HK-2 (cell line): ENCODE results near the gene ENAH.
"Not testable (repeated sequence)": the region's sequence is repeated elsewhere in the genome, so short reads cannot be mapped to it uniquely, and the experiment has no call there.

Experiments used
- DNase-seq: peaks from one replicate; pipeline ENCODE4 v3.0.0-alpha.2; 2018; ENCODE audit not compliant: unreplicated experiment

The ENAH gene

GRCh38 chr1:225650179-225650578 lies 2.7 kb downstream of the ENAH start:
- DNase-seq = no peak

GRCh38 chr1:225645194-225645895 lies 7.6 kb downstream of the ENAH start:
- no peak for DNase-seq

- no peak for DNase-seq
These were observed 8.3 kb downstream of the ENAH start for GRCh38 chr1:225644666-225645065.

GRCh38 chr1:225642177-225642576 lies 10.7 kb downstream of the ENAH start:
- no peak for DNase-seq

DNA sequence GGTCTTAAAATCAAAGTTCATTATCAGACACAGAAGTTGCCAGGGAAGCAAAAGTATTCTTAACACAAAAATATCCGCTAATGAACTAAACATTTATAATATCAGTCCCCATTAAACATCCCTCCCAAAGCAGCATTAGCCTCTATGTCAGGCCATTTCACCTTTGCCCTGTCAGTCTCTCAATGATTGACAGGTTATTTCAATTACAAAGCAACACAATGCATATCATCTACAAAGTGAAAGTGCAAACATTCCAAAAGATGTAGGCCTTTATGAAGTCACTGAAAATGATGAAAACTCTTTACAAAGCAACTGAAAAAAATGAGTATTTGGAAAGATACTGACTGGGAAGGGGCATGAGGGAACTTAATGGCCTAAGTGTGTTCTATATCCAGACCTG lies 14.1 kb downstream of the ENAH start:
- no peak for DNase-seq

DNA sequence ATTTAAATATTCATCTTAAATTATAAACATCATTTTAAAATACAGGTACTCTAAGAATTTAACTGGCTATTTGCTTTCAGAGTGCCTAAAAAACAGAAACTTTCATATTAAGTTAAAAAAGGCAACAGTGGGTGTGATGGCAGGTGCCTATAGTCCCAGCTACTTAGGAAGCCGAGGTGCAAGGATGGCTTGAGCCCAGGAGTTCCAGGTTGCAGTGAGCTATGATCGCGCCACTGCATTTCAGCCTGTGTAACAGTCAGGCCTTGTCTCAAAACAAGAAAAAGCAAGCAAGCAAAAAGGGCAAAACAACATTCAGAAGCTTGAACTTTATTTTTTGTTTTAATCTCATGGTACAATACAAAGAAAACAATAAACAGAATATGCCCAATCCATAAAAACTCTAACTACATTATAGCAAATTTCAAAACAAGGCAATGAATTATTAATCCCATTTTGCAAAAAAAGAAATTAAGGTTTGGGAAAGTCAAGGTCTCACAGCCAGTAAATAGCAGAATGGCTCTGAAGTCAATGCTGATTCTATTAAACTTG lies 15.2 kb downstream of the ENAH start:
- DNase-seq = no peak

- not testable (repeated sequence) for DNase-seq
These were observed 15.9 kb downstream of the ENAH start for GRCh38 chr1:225636992-225637391.

DNA sequence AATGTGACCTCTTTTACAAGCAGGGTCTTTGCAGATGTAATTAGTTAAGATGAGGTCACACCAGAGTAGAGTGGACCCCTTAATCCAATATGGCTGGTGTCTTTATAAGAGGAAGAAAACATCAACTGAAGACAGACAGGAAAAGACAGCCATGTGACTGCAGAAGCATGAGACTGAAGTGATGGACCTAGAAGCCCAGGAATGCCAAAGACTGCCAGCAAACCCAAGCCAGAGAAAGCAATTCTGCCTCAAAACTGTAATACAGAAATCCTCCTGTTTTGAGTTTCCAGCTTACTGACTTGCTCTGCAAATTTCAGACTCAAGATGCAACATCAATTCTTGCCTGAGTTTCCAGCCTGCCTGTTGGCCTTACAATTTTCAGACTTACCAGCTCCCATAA lies 17.3 kb downstream of the ENAH start:
- no peak for DNase-seq

DNA sequence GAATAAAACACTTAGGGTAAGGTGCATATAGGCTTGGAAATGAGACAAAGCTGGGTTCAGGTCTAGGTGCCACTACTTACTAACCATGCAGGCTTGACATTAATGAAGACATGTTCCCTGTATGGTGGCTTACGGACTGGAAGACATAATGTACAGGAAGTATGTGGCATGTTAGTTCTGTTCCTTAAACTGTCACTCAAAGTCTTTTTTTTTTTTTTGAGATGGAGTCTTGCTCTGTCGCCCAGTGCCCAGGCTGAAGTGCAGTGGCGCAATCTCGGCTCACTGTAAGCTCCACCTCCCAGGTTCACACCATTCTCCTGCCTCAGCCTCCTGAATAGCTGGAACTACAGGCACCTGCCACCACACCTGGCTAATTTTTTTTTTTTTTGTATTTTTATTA lies 20.1 kb downstream of the ENAH start:
- DNase-seq = not testable (repeated sequence)

DNA sequence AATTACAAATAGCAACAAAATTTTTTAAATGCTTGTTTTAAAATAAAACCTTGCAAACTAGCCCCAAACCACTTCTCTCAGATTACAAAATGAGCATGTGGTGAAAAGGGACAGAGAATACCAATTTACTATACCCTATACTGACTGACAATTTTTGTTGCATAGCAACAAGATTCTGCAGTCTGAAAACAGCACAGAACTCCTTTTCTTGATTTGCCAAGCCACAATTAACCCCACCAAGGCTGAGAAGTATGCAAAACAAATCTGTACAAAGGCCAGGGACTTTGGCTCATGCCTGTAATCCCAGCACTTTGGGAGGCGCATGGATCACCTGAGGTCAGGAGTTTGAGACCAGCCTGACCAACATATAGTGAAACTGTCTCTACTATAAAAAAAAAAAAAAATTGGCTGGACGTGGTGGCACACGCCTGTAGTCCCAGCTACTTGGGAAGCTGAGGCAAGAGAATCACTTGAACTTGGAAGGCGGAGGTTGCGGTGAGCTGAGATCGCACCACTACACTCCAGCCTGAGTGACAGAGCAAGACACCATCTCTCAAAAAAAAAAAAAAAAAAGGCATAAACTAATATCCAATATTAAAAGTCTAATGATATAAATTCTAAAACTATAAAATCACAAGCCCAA lies 21.8 kb downstream of the ENAH start:
- no peak for DNase-seq

DNA sequence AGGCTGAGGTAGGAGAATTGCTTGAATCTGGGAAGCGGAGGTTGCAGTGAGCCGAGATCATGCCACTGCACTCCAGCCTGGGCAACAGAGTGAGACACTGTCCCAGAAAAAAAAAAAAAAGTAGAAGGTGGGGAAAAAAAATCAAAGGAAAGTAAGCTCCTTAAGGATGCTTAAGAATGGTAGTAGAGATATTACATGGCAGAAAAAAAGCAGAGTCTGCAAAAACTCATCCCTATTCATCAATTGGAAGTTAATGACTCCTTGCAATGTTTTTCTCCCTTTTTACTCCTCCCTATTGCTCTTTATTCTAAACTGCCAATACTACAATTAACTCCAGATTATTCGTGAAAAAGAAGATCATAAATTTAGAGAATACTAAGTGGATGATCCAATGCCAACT lies 23.4 kb downstream of the ENAH start:
- DNase-seq = no peak

DNA sequence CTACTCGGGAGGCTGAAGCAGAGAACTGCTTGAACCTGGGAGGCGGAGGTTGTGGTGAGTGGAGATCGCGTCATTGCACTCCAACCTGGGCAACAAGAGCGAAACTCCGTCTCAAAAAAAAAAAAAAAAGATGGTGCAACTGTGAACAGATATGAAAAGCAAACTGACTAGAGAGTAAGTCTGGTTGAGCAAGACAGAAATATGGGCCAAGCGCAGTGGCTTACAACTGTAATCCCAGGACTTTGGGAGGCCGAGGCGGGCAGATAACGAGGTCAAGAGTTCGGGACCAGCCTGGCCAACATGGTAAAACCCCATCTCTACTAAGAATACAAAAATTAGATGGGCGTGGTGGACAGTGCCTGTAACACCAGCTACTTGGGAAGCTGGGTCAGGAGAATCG lies 24.1 kb downstream of the ENAH start:
- DNase-seq = not testable (repeated sequence)

DNA sequence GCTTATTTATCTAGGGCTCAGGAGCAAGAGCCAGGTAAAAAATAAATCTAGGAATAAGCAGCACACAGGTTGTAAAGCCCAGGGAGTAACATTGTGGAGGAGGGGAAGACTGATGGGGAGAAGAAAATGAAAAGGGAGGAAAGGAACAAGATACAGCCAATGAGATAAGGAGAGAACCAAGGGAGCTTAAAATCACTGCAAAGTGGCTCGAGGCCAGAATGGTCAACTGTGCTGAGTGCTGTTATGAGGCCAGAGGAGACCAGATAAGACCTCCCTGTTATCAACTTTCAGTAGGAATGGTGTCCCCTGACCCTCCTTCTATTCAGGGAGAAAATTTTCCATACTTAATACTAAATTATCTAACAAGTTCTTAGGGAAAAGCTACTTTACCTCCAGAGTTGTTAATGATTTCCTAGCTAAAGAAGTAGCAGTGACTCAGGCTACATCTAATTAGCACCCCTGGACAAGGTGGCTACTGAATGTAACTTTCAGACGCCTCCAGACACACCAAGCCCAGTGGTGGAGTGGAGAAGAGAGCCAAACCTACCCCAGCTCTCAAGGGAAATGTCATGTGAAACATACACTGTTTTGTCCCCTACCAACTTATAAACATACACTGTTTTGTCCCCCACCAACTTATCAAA lies 25.5 kb downstream of the ENAH start:
- DNase-seq = no peak

GRCh38 chr1:225626698-225627097 lies 26.2 kb downstream of the ENAH start:
- DNase-seq = no peak

GRCh38 chr1:225617956-225618355 lies 35.0 kb downstream of the ENAH start:
- no peak for DNase-seq

DNA sequence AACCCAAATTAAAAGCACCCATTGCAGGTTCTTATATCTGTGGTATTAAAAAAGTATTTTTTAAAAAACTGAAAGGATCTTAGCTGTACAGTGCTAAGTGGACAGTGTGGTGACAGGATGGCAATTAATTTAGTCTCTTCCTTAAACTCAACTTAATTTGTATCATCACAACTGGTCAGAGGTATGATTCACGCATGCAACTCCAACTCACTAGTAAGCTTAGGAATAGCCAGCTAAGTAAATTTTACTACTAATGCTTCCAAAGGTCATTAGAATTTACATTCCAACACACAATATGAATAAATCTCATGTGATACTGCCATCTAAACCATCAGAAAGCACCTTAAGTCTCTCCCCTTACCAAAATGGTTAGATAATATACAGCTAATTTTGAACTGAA lies 35.4 kb downstream of the ENAH start:
- DNase-seq = no peak

DNA sequence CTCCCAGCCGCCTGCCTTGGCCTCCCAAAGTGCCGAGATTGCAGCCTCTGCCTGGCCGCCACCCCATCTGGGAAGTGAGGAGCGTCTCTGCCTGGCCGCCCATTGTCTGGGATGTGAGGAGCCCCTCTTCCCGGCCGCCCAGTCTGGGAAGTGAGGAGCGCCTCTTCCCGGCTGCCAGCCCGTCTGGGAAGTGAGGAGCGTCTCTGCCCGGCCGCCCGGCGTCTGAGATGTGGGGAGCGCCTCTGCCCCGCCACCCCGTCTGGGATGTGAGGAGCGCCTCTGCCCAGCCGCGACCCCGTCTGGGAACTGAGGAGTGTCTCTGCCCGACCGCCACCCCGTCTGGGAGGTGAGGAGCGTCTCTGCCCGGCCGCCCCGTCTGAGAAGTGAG lies 37.5 kb downstream of the ENAH start:
- not testable (repeated sequence) for DNase-seq

- no peak for DNase-seq
These were observed 39.9 kb downstream of the ENAH start for GRCh38 chr1:225613006-225613405.

DNA sequence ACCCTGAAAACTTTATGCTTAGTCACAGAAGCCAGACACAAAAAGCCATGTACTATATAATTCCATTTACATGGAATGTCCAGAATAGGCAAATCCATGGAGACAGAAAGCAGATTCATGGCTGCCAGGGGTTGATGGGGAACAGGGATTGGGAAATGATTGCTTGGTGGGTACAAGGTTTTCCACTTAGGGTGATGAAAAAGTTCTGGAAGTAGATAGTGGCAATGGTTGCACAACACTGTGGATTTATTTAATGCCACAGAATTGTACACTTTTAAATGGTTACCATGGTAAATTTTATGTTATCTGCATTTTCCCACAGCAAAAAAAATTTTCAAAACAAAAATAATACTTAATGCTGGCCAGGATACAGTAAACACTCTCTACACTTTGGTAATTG lies 40.6 kb downstream of the ENAH start:
- no peak for DNase-seq

GRCh38 chr1:225611537-225612223 lies 41.2 kb downstream of the ENAH start:
- DNase-seq = no peak

- DNase-seq = no peak
These were observed 42.4 kb downstream of the ENAH start for GRCh38 chr1:225610539-225610938.

- no peak for DNase-seq
These were observed 44.7 kb downstream of the ENAH start for GRCh38 chr1:225608014-225608796.
